H9 (cell line): Measurements from ENCODE around the gene PTPN13. TPM values are rescaled to one million over a fixed set of nuclear protein-coding genes. Genes with fewer than 3 reads are reported as not detected.

Experiments used
- DNase-seq: peaks from one replicate; pipeline ENCODE4 v3.0.0-alpha.2; 2017
- H2AFZ ChIP-seq: one replicate; pipeline ENCODE4 v1.6.1; 2013; ENCODE audit warnings: mild to moderate bottlenecking, low read length, control low read depth, moderate library complexity
- H2AK5ac ChIP-seq: 2 replicates; pipeline ENCODE4 v1.6.1; 2013; ENCODE audit warnings: low read length, control low read depth, mixed read lengths; ENCODE audit not compliant: insufficient read length
- H2BK120ac ChIP-seq: one replicate; pipeline ENCODE4 v1.6.1; 2013; ENCODE audit warnings: low read depth, mild to moderate bottlenecking, low read length, control low read depth, inconsistent platforms; ENCODE audit not compliant: poor library complexity, severe bottlenecking
- H2BK12ac ChIP-seq: 2 replicates; pipeline ENCODE4 v1.6.1; 2013; ENCODE audit warnings: low read length, control low read depth, mixed read lengths, low read depth; ENCODE audit not compliant: insufficient read length
- H2BK15ac ChIP-seq: 2 replicates; pipeline ENCODE4 v1.6.1; 2013; ENCODE audit warnings: low read depth, low read length, control low read depth
- H2BK20ac ChIP-seq: one replicate; pipeline ENCODE4 v1.6.1; 2013; ENCODE audit warnings: low read depth, mild to moderate bottlenecking, low read length, control low read depth, inconsistent platforms; ENCODE audit not compliant: poor library complexity, severe bottlenecking
- H2BK5ac ChIP-seq: 2 replicates; pipeline ENCODE4 v1.6.1; 2013; ENCODE audit warnings: low read length, control low read depth, mixed read lengths; ENCODE audit not compliant: insufficient read length
- H3K14ac ChIP-seq: 2 replicates; pipeline ENCODE4 v1.6.1; 2013; ENCODE audit warnings: low read length, control low read depth; ENCODE audit not compliant: insufficient read depth
- H3K18ac ChIP-seq: 2 replicates; pipeline ENCODE4 v1.6.1; 2013; ENCODE audit warnings: low read depth, mild to moderate bottlenecking, mixed read lengths, low read length, control low read depth; ENCODE audit not compliant: insufficient read length
- H3K23ac ChIP-seq: 2 replicates; pipeline ENCODE4 v1.6.1; 2013; ENCODE audit warnings: low read length, control low read depth, mixed read lengths, low read depth; ENCODE audit not compliant: insufficient read length
- H3K23me2 ChIP-seq: 2 replicates; pipeline ENCODE4 v1.6.1; 2013; ENCODE audit warnings: low read depth, mild to moderate bottlenecking, mixed read lengths, low read length, control low read depth; ENCODE audit not compliant: insufficient read length, poor library complexity, severe bottlenecking
- H3K27ac ChIP-seq: 2 replicates; pipeline ENCODE4 v1.5.1; 2013; ENCODE audit warnings: low read length, control low read depth, mixed read lengths, low read depth; ENCODE audit not compliant: insufficient read length
- H3K27me3 ChIP-seq: 2 replicates; pipeline ENCODE4 v1.6.1; 2013; ENCODE audit warnings: low read length, control low read depth, inconsistent platforms; ENCODE audit not compliant: insufficient read depth
- H3K4ac ChIP-seq: 2 replicates; pipeline ENCODE4 v1.6.1; 2013; ENCODE audit warnings: low read depth, mild to moderate bottlenecking, control low read depth, inconsistent platforms, low read length, moderate library complexity
- H3K4me1 ChIP-seq: 2 replicates; pipeline ENCODE4 v1.6.1; 2013; ENCODE audit warnings: low read length, control low read depth, inconsistent platforms; ENCODE audit not compliant: insufficient read depth
- H3K4me2 ChIP-seq: 2 replicates; pipeline ENCODE4 v1.6.1; 2013; ENCODE audit warnings: low read length, control low read depth, mixed read lengths; ENCODE audit not compliant: insufficient read length, insufficient read depth
- H3K56ac ChIP-seq: 2 replicates; pipeline ENCODE4 v1.6.1; 2013; ENCODE audit warnings: low read depth, mild to moderate bottlenecking, mixed read lengths, low read length, control low read depth; ENCODE audit not compliant: insufficient read length
- H3K79me1 ChIP-seq: 2 replicates; pipeline ENCODE4 v1.6.1; 2013; ENCODE audit warnings: low read depth, mild to moderate bottlenecking, moderate library complexity, low read length, control low read depth, inconsistent platforms; ENCODE audit not compliant: insufficient read depth, poor library complexity, severe bottlenecking
- H3K79me2 ChIP-seq: 2 replicates; pipeline ENCODE4 v1.6.1; 2013; ENCODE audit warnings: low read length, control low read depth, inconsistent platforms; ENCODE audit not compliant: insufficient read depth
- H3K9ac ChIP-seq: 2 replicates; pipeline ENCODE4 v1.6.1; 2013; ENCODE audit warnings: low read length, control low read depth, mixed read lengths; ENCODE audit not compliant: insufficient read length; ENCODE audit errors: extremely low read depth
- H3K9me3 ChIP-seq: one replicate; pipeline ENCODE4 v1.6.1; 2013; ENCODE audit warnings: low read depth, low read length, inconsistent platforms; ENCODE audit not compliant: control insufficient read depth
- H3T11ph ChIP-seq: one replicate; pipeline ENCODE4 v1.6.1; 2013; ENCODE audit warnings: mild to moderate bottlenecking, low read length, control low read depth, inconsistent platforms
- H4K20me1 ChIP-seq: one replicate; pipeline ENCODE4 v1.6.1; 2013; ENCODE audit not compliant: control insufficient read depth, insufficient read length, insufficient read depth
- H4K5ac ChIP-seq: 2 replicates; pipeline ENCODE4 v1.6.1; 2013; ENCODE audit warnings: low read depth, mild to moderate bottlenecking, mixed read lengths, low read length, control low read depth; ENCODE audit not compliant: insufficient read length
- H4K8ac ChIP-seq: replicated peaks from 2 replicates; pipeline ENCODE4 v1.6.1; 2013; ENCODE audit warnings: low read length, control low read depth, mixed read lengths, low read depth; ENCODE audit not compliant: insufficient read length
- H4K91ac ChIP-seq: 2 replicates; pipeline ENCODE4 v1.6.1; 2013; ENCODE audit warnings: low read depth, mild to moderate bottlenecking, moderate library complexity, mixed read lengths, low read length, control low read depth; ENCODE audit not compliant: insufficient read length
- H3K27ac Mint-ChIP-seq, 3 experiments: 2 replicates in 2 of 3; 3 replicates in 1 of 3; pipeline ENCODE4 v1.8.0; 2020 to 2021; ENCODE audit warnings: mixed read lengths in 3 of 3, mild to moderate bottlenecking in 1 of 3, moderate library complexity in 1 of 3
- H3K27me3 Mint-ChIP-seq: 2 replicates; pipeline ENCODE4 v1.8.0; 2021; ENCODE audit warnings: low read depth, mild to moderate bottlenecking, moderate library complexity, mixed read lengths
- H3K36me3 Mint-ChIP-seq, 3 experiments: 2 replicates in 2 of 3; 3 replicates in 1 of 3; pipeline ENCODE4 v1.8.0; 2020 to 2021; ENCODE audit warnings: low read depth in 3 of 3, mixed read lengths in 3 of 3; ENCODE audit not compliant: insufficient read depth in 1 of 3
- H3K4me1 Mint-ChIP-seq, 2 experiments: 2 replicates each; pipeline ENCODE4 v1.8.0; 2020; ENCODE audit warnings: mixed read lengths in 2 of 2
- H3K4me3 Mint-ChIP-seq, 2 experiments: 2 replicates in 1 of 2; 3 replicates in 1 of 2; pipeline ENCODE4 v1.8.0; 2020 to 2021; ENCODE audit warnings: mild to moderate bottlenecking in 2 of 2, mixed read lengths in 2 of 2, moderate library complexity in 1 of 2
- H3K9me3 Mint-ChIP-seq, 2 experiments: 2 replicates in 1 of 2; 3 replicates in 1 of 2; pipeline ENCODE4 v1.8.0; 2020; ENCODE audit warnings: mild to moderate bottlenecking in 2 of 2, mixed read lengths in 2 of 2, moderate library complexity in 1 of 2
- CTCF ChIP-seq: fragments of 200-600 bp; sonication (generic); conservative IDR thresholded peaks from 3 replicates; pipeline ENCODE4 v1.8.0; 2021; ENCODE audit warnings: antibody characterized with exemption, mild to moderate bottlenecking
- WGBS: extraction: QIAGEN DNeasy Blood & Tissue Kit; methylation state at CpG from one replicate; pipeline ENCODE4 v1.1.7; 2013; ENCODE audit warnings: missing lambda C conversion rate, low lambda C conversion rate, mixed read lengths; ENCODE audit not compliant: insufficient read length; ENCODE audit errors: extremely low coverage; 5-methylcytosine and 5-hydroxymethylcytosine counted together
- total RNA-seq: library from RNA; stranded (reverse); gene quantifications from 2 replicates; pipeline ENCODE4 v1.2.1, GENCODE V29; 2021

Gene PTPN13
- total RNA-seq, 1 experiment from 2014 or later, result 34.9 TPM

GRCh38 chr4:86560447-86560846 lies 33.7 kb upstream of the PTPN13 start:
- no peaks in the 10 kb centered on the region for H3K4me1 ChIP-seq
- Mint-ChIP-seq H3K4me1 (peaks cover 5 to 7% of the 10 kb centered on the region in 2 experiments), H3K27ac (no peak overlapping the region), H3K36me3 (no peaks in the 10 kb centered on the region), H3K27me3 (no peaks in the 10 kb centered on the region), H3K4me3 (no peak overlapping the region), H3K9me3 (no peaks in the 10 kb centered on the region)
- DNase-seq, result no peak
- H3K14ac ChIP-seq, result no peak overlapping the region
- no peak overlapping the region for H2BK12ac ChIP-seq
- H3K9me3 ChIP-seq, result no peaks in the 10 kb centered on the region
- no peak overlapping the region for H3K4me2 ChIP-seq
- H4K8ac ChIP-seq, result no peak overlapping the region
- no peak overlapping the region for H2BK5ac ChIP-seq
- H3K4ac ChIP-seq, result no peak overlapping the region
- no peaks in the 10 kb centered on the region for H3K27me3 ChIP-seq
- H4K91ac ChIP-seq, result no peak overlapping the region
- H2BK15ac ChIP-seq, result no peak overlapping the region
- no CpG with 5 or more reads among the region's 2 CpGs for WGBS
- TF ChIP-seq CTCF, result no peak
- H3K56ac ChIP-seq, result no peak overlapping the region
- no peak overlapping the region for H3K23ac ChIP-seq
- no peaks in the 10 kb centered on the region for H3K23me2 ChIP-seq
- H3T11ph ChIP-seq, result no peak overlapping the region
- H4K5ac ChIP-seq, result no peak overlapping the region
- no peaks in the 10 kb centered on the region for H3K79me1 ChIP-seq
- no peak overlapping the region for H3K9ac ChIP-seq
- H2AFZ ChIP-seq, result no peak overlapping the region
- no peak overlapping the region for H2AK5ac ChIP-seq
- no peaks in the 10 kb centered on the region for H4K20me1 ChIP-seq
- no peak overlapping the region for H3K27ac ChIP-seq
- H2BK20ac ChIP-seq, result no peak overlapping the region
- no peak overlapping the region for H2BK120ac ChIP-seq
- H3K79me2 ChIP-seq, result no peaks in the 10 kb centered on the region
- no peak overlapping the region for H3K18ac ChIP-seq
